ENCODE results near the gene GRPEL1.

DNA sequence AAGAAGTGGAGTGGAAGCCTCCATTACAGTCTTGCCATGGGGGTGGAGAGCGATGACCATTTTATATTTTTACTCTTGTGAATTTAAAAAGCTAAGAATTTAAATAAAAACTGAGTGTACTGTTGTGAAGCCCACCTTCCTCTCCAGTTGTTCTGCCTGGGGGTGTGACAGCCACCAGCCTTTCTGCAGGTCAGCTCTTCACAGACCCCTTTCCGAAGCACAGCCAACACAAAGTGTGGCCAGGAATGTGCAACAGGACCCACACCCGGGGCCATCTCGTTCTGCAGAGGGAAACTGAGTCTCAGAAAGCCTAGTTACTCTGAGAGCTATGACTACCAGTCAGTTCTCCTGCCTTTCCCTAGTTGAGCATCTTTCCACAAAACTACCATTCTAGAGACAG is 1.4 kb downstream of the GRPEL1 start:
- TF ChIP-seq, protein P1, sequence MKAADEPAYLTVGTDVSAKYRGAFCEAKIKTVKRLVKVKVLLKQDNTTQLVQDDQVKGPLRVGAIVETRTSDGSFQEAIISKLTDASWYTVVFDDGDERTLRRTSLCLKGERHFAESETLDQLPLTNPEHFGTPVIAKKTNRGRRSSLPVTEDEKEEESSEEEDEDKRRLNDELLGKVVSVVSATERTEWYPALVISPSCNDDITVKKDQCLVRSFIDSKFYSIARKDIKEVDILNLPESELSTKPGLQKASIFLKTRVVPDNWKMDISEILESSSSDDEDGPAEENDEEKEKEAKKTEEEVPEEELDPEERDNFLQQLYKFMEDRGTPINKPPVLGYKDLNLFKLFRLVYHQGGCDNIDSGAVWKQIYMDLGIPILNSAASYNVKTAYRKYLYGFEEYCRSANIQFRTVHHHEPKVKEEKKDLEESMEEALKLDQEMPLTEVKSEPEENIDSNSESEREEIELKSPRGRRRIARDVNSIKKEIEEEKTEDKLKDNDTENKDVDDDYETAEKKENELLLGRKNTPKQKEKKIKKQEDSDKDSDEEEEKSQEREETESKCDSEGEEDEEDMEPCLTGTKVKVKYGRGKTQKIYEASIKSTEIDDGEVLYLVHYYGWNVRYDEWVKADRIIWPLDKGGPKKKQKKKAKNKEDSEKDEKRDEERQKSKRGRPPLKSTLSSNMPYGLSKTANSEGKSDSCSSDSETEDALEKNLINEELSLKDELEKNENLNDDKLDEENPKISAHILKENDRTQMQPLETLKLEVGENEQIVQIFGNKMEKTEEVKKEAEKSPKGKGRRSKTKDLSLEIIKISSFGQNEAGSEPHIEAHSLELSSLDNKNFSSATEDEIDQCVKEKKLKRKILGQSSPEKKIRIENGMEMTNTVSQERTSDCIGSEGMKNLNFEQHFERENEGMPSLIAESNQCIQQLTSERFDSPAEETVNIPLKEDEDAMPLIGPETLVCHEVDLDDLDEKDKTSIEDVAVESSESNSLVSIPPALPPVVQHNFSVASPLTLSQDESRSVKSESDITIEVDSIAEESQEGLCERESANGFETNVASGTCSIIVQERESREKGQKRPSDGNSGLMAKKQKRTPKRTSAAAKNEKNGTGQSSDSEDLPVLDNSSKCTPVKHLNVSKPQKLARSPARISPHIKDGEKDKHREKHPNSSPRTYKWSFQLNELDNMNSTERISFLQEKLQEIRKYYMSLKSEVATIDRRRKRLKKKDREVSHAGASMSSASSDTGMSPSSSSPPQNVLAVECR (CRISPR knock-in tag; IDR thresholded peaks at IDR 0.05; ENCODE audit: borderline replicate concordance), result no peak
- TF ChIP-seq KAT7 (CRISPR knock-in tag; IDR thresholded peaks at IDR 0.05; ENCODE audit: borderline replicate concordance), result no peak
- TF ChIP-seq ATF7-NPFF (CRISPR knock-in tag; IDR thresholded peaks at IDR 0.05; ENCODE audit: low read depth), result no peak
- TF ChIP-seq CTCF (CRISPR knock-in tag; IDR thresholded peaks at IDR 0.05), result no peak
- no peak for TF ChIP-seq FOXP4 (CRISPR knock-in tag; IDR thresholded peaks at IDR 0.05)
- no peak for TF ChIP-seq NR2F1 (CRISPR knock-in tag; IDR thresholded peaks at IDR 0.05)
- no peak for TF ChIP-seq TFDP2 (CRISPR knock-in tag; IDR thresholded peaks at IDR 0.05)
- no peak for TF ChIP-seq ONECUT2 (CRISPR knock-in tag; IDR thresholded peaks at IDR 0.05)

Measured in HepG2 (cell line).